Ishikawa (cell line): ENCODE measurements around the gene TNFRSF9.

Source experiments
- CEBPB ChIP-seq: IDR thresholded peaks from 2 replicates; pipeline ENCODE4 v1.6.1; 2012
- CREB1 ChIP-seq: IDR thresholded peaks from 2 replicates; pipeline ENCODE4 v1.6.1; 2012; ENCODE audit warnings: low read depth
- EGR1 ChIP-seq: IDR thresholded peaks from 2 replicates; pipeline ENCODE4 v1.6.1; 2012
- EP300 ChIP-seq: IDR thresholded peaks from 2 replicates; pipeline ENCODE4 v1.6.1; 2012; ENCODE audit warnings: borderline replicate concordance
- MAX ChIP-seq: IDR thresholded peaks from 2 replicates; pipeline ENCODE4 v1.6.1; 2012
- RAD21 ChIP-seq: IDR thresholded peaks from 2 replicates; pipeline ENCODE4 v1.6.1; 2012; ENCODE audit warnings: low read depth
- REST ChIP-seq: IDR thresholded peaks from 2 replicates; pipeline ENCODE4 v1.6.1; 2012; ENCODE audit warnings: low read depth, mild to moderate bottlenecking
- TCF12 ChIP-seq: IDR thresholded peaks from 2 replicates; pipeline ENCODE4 v1.6.1; 2012; ENCODE audit warnings: low read depth
- TEAD4 ChIP-seq: IDR thresholded peaks from 2 replicates; pipeline ENCODE4 v1.6.1; 2012
- YY1 ChIP-seq: IDR thresholded peaks from 2 replicates; pipeline ENCODE4 v1.6.1; 2012; ENCODE audit warnings: low read depth
- ZBTB7A ChIP-seq: IDR thresholded peaks from 2 replicates; pipeline ENCODE4 v1.6.1; 2012; ENCODE audit warnings: low read depth
- TF ChIP-seq, protein P1 (sequence below): IDR thresholded peaks from 2 replicates; pipeline ENCODE4 v1.6.1; 2012

- TF ChIP-seq YY1 (no peak), EP300 (no peak), ZBTB7A (no peak), TEAD4 (no peak), CEBPB (no peak), RAD21 (no peak), MAX (no peak), REST (no peak), CREB1 (no peak), TCF12 (no peak), EGR1 (no peak)
- TF ChIP-seq, protein P1, sequence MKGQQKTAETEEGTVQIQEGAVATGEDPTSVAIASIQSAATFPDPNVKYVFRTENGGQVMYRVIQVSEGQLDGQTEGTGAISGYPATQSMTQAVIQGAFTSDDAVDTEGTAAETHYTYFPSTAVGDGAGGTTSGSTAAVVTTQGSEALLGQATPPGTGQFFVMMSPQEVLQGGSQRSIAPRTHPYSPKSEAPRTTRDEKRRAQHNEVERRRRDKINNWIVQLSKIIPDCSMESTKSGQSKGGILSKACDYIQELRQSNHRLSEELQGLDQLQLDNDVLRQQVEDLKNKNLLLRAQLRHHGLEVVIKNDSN, result no peak
Observed at GRCh38 chr1:7931446-7931812, 9.2 kb downstream of the TNFRSF9 start.
